Suprapubic skin (tissue), 4 donors: ENCODE data around the gene APOBEC3F. TPM values are rescaled to one million over a fixed set of nuclear protein-coding genes. Genes with fewer than 3 reads are reported as not detected.
"Not testable (repeated sequence)": the region's sequence is repeated elsewhere in the genome, so short reads cannot be mapped to it uniquely, and the experiment has no call there.

Source experiments
- DNase-seq, 2 donors: peaks; one replicate each; pipeline ENCODE4 v3.0.0-alpha.2; 2019; ENCODE audit warnings: low spot score in 2 of 2
- H3K27ac ChIP-seq: fragments of 200-600 bp; sonication (generic); one replicate; pipeline ENCODE4 v1.5.1; 2019
- H3K27me3 ChIP-seq: fragments of 200-600 bp; sonication (generic); one replicate; pipeline ENCODE4 v1.5.1; 2019
- H3K36me3 ChIP-seq: fragments of 200-600 bp; sonication (generic); one replicate; pipeline ENCODE4 v1.5.1; 2019
- H3K4me1 ChIP-seq: fragments of 200-600 bp; sonication (generic); one replicate; pipeline ENCODE4 v1.5.1; 2019
- H3K4me3 ChIP-seq: fragments of 200-600 bp; sonication (generic); one replicate; pipeline ENCODE4 v1.5.1; 2019; ENCODE audit warnings: mild to moderate bottlenecking
- H3K9me3 ChIP-seq: fragments of 200-600 bp; sonication (generic); one replicate; pipeline ENCODE4 v1.5.1; 2019
- EP300 ChIP-seq: sonication (generic); formaldehyde crosslinking; IDR thresholded peaks from one replicate; pipeline ENCODE4 v1.6.1; 2017; ENCODE audit warnings: antibody characterized with exemption
- POLR2A ChIP-seq, 2 donors: fragments of 450-650 bp; IDR thresholded peaks; one replicate each; pipeline ENCODE4 v1.6.1; 2017; ENCODE audit warnings: antibody characterized with exemption in 2 of 2, mild to moderate bottlenecking in 2 of 2, moderate library complexity in 2 of 2
- POLR2AphosphoS5 ChIP-seq, 3 donors: sonication (generic); formaldehyde crosslinking; IDR thresholded peaks; one replicate each; pipeline ENCODE4 v1.6.1; 2017; ENCODE audit warnings: antibody characterized with exemption in 3 of 3
- WGBS: methylation state at CpG from one replicate; pipeline ENCODE4 v1.1.5; 2018; 5-methylcytosine and 5-hydroxymethylcytosine counted together
- total RNA-seq, 4 donors: library from RNA; depleted of rRNA; stranded (reverse); fragments of >200 nt; gene quantifications; one replicate each; pipeline ENCODE4 v1.1.0, GENCODE V29; 2016
- TF ChIP-seq, protein P1 (sequence below), 2 donors: fragments of 200-600 bp in 1 of 2; fragments of 450-650 bp in 1 of 2; sonication (generic) in 1 of 2; IDR thresholded peaks; one replicate each; pipeline ENCODE4 v1.5.1; 2016 to 2019; ENCODE audit warnings: antibody characterized with exemption in 2 of 2, mild to moderate bottlenecking in 1 of 2, moderate library complexity in 1 of 2

APOBEC3F gene
- total RNA-seq, 4 donors from 2014 or later = 0.57 to 2.0 (median 1.4) TPM; not detected in 1

DNA sequence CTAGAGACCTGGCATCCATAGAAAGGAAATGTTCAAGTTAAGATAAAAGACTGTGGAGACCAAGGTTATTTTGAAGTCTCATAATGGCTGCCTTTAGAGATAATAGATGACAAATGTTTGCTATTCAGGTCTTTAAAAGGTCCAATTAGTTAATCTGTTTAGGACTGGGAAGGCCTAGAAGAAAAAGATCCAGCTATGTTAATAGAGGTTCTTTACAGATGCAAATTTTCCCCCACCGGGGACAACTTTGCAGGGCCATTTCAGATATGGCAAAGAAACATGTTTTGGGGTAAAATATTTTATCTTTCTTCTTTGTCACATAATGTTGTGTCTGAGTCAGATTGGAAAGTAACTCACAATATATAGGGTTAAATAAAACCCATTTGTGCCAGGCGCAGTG is 33.3 kb downstream of the APOBEC3F start:
- peaks cover 13% of the 10 kb centered on the region for H3K4me1 ChIP-seq
- no peaks in the 10 kb centered on the region for H3K27me3 ChIP-seq
- H3K9me3 ChIP-seq = no peaks in the 10 kb centered on the region
- no peak overlapping the region for H3K4me3 ChIP-seq
- H3K36me3 ChIP-seq = no peaks in the 10 kb centered on the region
- TF ChIP-seq, protein P1, sequence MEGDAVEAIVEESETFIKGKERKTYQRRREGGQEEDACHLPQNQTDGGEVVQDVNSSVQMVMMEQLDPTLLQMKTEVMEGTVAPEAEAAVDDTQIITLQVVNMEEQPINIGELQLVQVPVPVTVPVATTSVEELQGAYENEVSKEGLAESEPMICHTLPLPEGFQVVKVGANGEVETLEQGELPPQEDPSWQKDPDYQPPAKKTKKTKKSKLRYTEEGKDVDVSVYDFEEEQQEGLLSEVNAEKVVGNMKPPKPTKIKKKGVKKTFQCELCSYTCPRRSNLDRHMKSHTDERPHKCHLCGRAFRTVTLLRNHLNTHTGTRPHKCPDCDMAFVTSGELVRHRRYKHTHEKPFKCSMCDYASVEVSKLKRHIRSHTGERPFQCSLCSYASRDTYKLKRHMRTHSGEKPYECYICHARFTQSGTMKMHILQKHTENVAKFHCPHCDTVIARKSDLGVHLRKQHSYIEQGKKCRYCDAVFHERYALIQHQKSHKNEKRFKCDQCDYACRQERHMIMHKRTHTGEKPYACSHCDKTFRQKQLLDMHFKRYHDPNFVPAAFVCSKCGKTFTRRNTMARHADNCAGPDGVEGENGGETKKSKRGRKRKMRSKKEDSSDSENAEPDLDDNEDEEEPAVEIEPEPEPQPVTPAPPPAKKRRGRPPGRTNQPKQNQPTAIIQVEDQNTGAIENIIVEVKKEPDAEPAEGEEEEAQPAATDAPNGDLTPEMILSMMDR (IDR thresholded peaks at IDR 0.05) = no peak
- no peak for TF ChIP-seq POLR2A (IDR thresholded peaks at IDR 0.05)
- no peak for TF ChIP-seq EP300
- no peak for TF ChIP-seq POLR2AphosphoS5 (IDR thresholded peaks at IDR 0.05)
- WGBS = 46% methylated on average over 2 of the region's 2 CpGs
- DNase-seq = no peak
- H3K27ac ChIP-seq = no peak overlapping the region

DNA sequence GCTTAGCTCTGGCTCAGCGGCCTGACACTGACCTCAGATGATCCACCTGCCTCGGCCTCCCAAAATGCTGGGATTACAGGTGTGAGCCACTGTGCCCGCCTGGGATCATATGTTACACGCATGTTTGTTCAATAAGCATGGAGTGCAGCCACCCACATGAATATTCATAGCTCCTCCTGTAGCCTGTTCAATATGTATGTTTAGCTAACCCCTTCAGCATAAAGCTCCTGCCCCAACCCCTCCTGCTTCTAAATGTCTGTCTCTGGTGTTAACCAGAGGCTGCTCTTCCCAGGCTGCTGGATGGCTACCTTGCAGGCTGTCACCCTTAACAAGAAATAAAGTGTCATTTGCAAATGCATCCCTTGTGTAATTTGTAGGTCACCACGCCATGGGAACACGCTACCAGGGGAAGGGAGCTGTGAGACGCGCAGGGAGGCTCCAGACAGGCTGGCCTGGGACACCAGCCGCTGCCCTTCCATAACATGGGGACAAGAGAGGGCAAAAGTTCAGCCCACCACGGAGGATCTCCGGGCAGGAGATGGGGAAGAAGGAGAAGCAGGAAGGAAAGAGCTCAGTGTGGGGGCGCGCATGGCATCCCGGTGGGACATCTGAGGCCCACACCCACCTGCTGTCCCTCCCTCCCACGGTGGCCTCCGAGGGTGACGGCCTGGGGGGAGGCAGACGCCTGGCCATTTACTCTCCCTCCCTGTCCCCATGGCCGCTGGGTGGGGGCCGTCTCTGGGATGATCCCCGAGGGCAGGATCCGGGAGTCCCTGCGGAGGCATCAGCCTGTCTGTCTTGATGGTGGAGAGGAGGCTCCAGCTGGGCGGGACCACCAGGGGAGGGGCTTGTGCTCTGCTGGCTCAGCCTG is 35.7 kb downstream of the APOBEC3F start:
- H3K4me3 ChIP-seq = peak overlapping the region; percentile 57
- H3K27ac ChIP-seq, H3K9me3 ChIP-seq, DNase-seq, H3K27me3 ChIP-seq, H3K36me3 ChIP-seq: not testable (repeated sequence)
- peaks cover 13% of the 10 kb centered on the region for H3K4me1 ChIP-seq
- 78% methylated on average over 3 of the region's 24 CpGs for WGBS

DNA sequence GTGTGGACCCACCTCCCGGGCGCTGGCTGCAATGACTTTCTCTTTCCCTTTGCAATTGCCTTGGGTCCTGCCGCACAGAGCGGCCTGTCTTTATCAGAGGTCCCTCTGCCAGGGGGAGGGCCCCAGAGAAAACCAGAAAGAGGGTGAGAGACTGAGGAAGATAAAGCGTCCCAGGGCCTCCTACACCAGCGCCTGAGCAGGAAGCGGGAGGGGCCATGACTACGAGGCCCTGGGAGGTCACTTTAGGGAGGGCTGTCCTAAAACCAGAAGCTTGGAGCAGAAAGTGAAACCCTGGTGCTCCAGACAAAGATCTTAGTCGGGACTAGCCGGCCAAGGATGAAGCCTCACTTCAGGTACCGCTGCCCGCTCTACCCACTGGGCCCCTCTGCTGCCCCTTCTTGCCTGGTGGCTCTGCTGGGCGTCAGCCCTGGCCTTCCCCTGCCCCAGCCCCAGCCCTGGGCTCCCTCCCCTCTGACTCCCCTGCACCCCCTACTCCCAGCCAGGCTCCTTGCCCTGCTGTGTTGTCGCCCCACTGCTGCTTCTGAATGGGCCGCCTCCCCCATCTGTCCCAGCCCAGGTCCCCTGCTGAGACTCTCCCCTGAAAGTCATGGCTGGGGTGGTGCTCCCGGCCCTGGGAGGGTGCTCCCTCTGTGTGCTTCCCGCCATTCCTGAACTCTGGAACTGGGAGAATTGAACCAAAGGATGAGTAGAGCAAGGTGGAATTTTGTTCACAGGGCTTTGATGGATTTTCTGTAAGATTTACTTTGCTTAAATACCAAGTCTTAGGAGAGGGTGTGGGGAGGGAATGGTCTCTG is 36.6 kb downstream of the APOBEC3F start, which contains the start of gene APOBEC3G:
APOBEC3G (plus strand) TSS at position 250 of the 815 bp plus-strand sequence; CDS start at position 337, 87 bp downstream.
- DNase-seq, H3K9me3 ChIP-seq, H3K36me3 ChIP-seq, H3K27me3 ChIP-seq: not testable (repeated sequence)
- H3K4me1 ChIP-seq = peaks cover 13% of the 10 kb centered on the region
- peak within 1 kb of the TSS; percentile 57 for H3K4me3 ChIP-seq
- H3K27ac ChIP-seq = peak within 1 kb of the TSS; percentile 44
- WGBS = 36% methylated on average over 9 of the region's 17 CpGs
- TF ChIP-seq POLR2A (IDR thresholded peaks at IDR 0.05) = peak in 1 of 2 donors; percentile 19

DNA sequence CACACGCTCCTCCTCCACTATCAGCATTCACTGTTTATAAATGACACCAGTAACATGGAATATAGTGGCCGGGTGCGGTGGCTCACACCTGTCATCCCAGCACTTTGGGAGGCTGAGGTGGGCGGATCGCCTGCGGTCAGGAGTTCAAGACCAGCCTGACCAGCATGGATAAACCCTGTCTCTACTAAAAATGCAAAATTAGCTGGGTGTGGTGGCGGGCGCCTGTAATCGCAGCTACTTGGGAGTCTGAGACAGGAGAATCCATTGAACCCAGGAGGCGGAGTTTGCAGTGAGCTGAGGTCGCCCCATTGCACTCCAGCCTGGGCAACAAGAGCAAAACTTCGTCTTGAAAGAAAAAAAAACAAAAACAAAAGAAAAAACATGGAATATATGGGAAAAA is 37.2 kb downstream of the APOBEC3F start:
- peaks cover 13% of the 10 kb centered on the region for H3K4me1 ChIP-seq
- H3K36me3 ChIP-seq, DNase-seq, H3K27me3 ChIP-seq, H3K9me3 ChIP-seq, H3K27ac ChIP-seq: not testable (repeated sequence)
- H3K4me3 ChIP-seq = peak overlapping the region; percentile 57
- WGBS = 86% methylated on average over 12 of the region's 12 CpGs

DNA sequence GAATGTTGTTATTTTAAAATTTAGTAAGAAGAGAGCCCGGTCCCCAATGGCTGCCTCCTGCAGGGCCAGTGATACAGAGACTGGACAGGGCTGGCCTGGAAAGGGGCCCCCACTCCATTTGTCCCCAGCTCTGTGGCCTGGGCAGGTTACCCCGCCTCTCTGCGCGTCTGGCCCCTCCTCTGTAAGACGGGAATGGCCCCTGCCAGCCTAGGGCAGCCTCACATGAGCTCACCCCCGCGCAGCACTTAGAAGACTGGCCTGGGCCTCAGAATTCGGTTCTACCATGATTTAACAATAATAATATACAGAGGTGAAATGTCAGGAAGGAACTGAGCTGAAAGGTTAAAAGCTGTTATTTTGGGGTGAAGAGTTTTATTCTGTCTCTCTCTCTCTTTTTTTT is 37.7 kb downstream of the APOBEC3F start:
- WGBS = 90% methylated on average over 8 of the region's 8 CpGs
- TF ChIP-seq POLR2AphosphoS5 (IDR thresholded peaks at IDR 0.05) (no peak), EP300 (no peak), POLR2A (IDR thresholded peaks at IDR 0.05) (no peak)
- TF ChIP-seq, protein P1 (IDR thresholded peaks at IDR 0.05) = no peak
- Histone ChIP-seq H3K27me3 (no peaks in the 10 kb centered on the region), H3K4me3 (no peak overlapping the region), H3K4me1 (peaks cover 13% of the 10 kb centered on the region), H3K36me3 (peaks cover 9% of the 10 kb centered on the region), H3K27ac (no peak overlapping the region), H3K9me3 (no peaks in the 10 kb centered on the region)
- DNase-seq = no peak

DNA sequence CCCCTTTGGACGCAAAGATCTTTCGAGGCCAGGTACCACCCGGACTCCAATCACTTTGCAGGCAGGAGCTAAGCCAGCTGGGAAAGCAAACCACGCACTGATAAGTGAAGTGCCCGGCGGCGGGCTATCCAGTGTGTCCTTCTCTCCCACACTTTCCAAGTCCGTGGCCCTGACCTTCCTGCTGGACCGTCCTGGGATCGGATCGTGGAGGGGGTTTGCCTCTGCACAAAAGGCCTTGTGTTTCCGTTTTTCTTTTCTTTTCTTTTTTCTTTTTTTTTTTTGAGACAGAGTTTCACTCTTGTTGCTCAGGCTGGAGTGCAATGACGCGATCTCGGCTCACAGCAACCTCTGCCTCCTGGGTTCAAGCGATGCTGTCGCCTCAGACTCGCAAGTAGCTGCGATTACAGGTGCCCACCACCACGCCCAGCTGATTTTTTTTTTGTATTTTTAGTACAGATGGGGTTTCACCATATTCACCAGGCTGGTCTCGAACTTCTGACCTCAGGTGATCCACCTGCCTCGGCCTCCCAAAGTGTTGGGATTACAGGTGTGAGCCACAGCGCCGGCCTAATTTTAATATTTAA is 38.5 kb downstream of the APOBEC3F start:
- not testable (repeated sequence) for H3K36me3 ChIP-seq, H3K27ac ChIP-seq, H3K27me3 ChIP-seq, DNase-seq, H3K9me3 ChIP-seq, H3K4me3 ChIP-seq
- peaks cover 13% of the 10 kb centered on the region for H3K4me1 ChIP-seq
- WGBS = 90% methylated on average over 24 of the region's 24 CpGs
